ENCODE data around the gene ZNF165. TPM values are rescaled to one million over a fixed set of nuclear protein-coding genes. Genes with fewer than 3 reads are reported as not detected.
"Not testable (repeated sequence)": the region's sequence is repeated elsewhere in the genome, so short reads cannot be mapped to it uniquely, and the experiment has no call there.

Gene ZNF165
- total RNA-seq, result 1.5 TPM

- not testable (repeated sequence) for DNase-seq (ENCODE audit: low spot score)
Measured at GRCh38 chr6:28080381-28080630, at the start of gene ZNF165. ZNF165 (plus strand) TSS chr6:28080568; CDS start chr6:28085481, 4,913 bp downstream.

DNA sequence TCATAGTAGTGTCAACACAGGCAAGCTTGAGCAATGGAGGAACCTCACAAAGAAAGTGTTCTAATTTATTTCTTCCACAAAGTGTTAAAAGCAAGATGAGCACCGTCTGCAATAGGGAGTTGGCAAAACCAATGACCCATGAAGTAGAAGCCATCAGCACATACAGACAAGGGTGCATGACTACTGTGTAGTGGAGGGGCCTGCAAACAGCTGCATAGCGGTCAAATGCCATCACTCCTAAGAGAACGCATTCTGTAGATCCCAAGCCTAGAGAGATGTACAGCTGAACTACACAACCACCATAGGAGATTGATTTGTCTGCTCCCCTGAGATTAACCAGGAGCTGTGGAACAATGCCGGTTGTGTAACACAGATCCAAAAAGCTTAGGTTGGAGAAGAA lies 26.8 kb upstream of the ZNF165 start:
- DNase-seq (ENCODE audit: low spot score), result no peak

DNA sequence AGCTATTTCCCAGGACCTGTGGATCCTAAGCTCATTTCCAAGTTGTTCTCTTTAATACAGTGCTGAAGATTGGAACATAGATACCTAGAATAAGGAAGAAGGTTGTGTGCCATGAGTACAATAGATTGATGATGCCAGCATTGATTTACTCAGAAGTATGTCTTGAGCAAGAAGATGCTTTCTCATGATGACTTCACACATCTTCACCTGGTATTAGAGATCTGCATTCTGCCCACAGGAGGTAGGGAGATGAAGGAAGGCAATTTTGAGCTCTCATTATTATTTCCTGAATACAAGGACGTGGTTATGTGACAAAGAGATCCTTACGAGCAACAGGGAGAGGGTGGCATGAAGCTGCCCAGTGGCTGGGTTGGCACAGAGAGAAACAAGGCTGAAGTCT lies 20.0 kb upstream of the ZNF165 start:
- DNase-seq (ENCODE audit: low spot score), result no peak

DNA sequence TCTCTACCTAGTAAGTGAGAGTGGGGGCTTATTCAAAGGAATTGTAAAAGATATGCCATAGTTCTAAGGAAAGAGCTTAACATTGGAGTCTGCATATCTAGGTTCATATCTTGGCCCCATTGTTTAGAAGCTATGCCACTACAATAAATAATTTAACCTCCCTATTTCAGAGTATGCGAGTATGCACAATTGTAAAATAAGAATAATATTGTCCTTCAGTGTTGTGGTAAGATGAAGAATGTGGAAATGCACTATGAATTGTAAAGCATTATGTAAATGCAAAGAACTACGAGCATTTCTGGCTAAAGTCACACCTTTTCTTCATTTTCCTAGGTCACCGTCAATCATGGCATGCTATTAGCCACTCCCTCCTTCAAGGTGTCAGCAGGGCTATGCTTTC lies 16.1 kb upstream of the ZNF165 start:
- no peak for DNase-seq (ENCODE audit: low spot score)

DNA sequence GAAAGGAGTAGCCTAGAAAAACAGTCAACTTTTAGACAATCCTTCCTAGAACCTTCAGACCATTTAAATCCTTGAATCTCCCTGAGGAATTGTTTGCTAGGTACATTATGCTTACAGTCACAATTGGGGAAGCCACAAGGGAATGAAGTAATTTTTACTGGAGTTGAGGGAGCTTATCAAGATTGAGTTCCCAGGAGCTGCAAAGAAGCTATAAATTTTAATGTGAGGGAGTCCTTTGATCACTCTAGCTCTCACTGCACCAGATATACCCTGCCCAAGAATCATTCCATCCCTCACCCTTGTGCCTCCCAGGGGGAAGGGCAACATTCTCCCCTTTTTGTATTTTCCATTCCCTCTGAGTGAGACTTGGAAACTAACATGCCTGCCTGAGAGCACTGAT lies 12.3 kb upstream of the ZNF165 start:
- DNase-seq (ENCODE audit: low spot score), result no peak

GRCh38 chr6:28070968-28071367 lies 9.4 kb upstream of the ZNF165 start:
- DNase-seq (ENCODE audit: low spot score), result not testable (repeated sequence)

DNA sequence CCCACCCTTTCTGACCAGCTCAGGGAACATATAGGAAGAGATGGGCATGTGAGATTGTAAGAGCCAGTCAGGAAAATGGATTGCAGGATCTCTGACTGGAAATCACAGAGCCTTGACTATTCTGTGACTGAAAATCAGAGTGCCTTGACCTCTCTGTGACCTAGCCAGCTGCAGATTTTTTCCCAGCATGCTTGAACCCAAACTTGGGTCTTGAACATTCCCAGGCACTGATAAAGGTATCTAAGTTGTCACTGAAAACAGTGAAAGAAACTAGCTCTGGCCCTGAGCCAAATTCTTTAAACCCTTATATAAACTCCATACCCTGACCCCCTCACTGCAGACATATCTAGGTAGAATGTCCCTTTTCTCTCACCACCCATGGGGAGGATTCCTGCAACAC lies 2.3 kb upstream of the ZNF165 start:
- DNase-seq (ENCODE audit: low spot score), result no peak

- no peak for DNase-seq (ENCODE audit: low spot score)
Measured at GRCh38 chr6:28078836-28079235, 1.5 kb upstream of the ZNF165 start.

- DNase-seq (ENCODE audit: low spot score), result peak; percentile 94
Measured at GRCh38 chr6:28080631-28081485, 490 bp downstream of the ZNF165 start.

DNA sequence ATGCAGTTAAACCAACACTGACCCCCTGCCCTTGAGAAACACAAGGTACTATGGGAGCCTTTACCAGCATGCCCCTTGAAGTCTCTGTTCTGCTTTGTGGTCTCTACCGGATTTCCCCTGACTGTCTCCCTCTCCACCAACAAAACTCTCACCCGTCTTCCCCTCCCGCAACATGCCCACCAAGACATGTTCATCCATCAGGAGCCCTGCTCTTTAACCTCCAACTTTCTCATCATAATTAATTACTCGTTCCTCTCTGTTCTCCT lies 1.1 kb downstream of the ZNF165 start:
- no peak for DNase-seq (ENCODE audit: low spot score)

DNA sequence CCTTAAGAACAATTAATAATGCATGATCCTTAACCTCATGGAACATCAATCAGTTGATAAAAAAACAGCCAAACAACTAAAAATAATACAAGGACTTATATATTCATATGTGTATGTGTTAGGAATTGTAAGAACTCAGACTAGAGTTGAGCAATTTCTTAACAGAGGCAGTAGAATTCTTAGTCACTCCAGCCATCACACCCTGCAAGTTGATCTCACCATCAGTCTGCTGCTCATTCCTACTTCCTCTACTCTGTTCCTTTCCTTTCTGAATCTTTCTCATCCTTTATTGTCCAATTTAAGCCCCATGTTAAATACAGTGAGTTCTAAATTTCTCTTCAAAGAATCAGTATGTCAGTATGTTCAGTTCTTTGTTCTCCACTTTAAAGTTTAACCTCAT lies 2.6 kb downstream of the ZNF165 start:
- DNase-seq (ENCODE audit: low spot score), result no peak

GRCh38 chr6:28089054-28089453 lies 8.7 kb downstream of the ZNF165 start:
- no peak for DNase-seq (ENCODE audit: low spot score)

DNA sequence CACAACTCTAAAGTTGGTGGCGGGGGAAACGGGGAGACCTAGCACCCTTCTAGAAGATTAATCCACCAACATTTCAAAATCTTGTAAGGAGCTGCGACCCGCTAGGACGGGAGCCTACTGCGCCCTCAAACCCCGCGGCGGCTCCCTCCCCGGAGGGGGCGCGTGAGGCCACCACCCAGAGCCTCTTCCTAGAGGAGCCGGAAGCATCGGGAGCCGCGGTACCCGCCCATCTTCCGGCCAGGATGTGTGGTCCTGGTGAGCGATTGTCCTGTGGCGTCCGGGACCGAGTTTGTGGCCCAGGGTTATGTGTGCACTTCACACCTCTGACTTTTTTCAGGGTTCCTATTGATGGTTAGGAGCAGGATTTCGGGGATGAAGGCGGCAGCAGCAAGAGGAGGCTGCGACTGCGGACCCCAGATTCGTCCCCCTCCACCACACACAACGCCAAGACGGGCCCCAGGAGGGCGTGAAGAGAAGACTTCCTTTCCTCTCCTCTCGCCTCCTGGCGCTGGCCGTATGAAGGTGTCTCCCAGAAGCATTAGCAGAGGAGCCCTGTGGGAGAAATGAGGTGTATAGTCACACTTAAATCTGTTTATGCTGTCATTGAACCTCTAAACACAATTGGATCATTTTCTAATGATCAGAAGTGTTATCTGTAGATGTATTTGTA lies 10.7 kb downstream of the ZNF165 start:
- DNase-seq (ENCODE audit: low spot score), result no peak

GRCh38 chr6:28102222-28102621 lies 21.9 kb downstream of the ZNF165 start:
- DNase-seq (ENCODE audit: low spot score), result not testable (repeated sequence)

DNA sequence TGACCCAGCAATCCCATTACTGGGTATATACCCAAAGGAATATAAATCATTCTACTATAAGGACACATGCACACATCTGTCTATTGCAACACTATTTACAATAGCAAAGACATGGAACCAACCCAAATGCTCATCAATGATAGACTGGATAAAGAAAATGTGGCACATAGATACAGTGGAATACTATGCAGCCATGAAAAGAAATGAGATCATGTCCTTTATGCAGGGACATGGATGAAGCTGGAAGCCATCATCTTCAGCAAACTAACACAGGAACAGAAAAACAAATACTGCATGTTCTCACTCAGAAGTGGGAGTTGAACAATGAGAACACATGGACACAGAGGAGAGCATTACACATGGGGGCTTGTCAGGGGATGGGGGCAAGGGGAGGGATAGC lies 22.3 kb downstream of the ZNF165 start:
- DNase-seq (ENCODE audit: low spot score), result not testable (repeated sequence)

- DNase-seq (ENCODE audit: low spot score), result peak; percentile 78
Measured at GRCh38 chr6:28104392-28105244, 24.2 kb downstream of the ZNF165 start.

DNA sequence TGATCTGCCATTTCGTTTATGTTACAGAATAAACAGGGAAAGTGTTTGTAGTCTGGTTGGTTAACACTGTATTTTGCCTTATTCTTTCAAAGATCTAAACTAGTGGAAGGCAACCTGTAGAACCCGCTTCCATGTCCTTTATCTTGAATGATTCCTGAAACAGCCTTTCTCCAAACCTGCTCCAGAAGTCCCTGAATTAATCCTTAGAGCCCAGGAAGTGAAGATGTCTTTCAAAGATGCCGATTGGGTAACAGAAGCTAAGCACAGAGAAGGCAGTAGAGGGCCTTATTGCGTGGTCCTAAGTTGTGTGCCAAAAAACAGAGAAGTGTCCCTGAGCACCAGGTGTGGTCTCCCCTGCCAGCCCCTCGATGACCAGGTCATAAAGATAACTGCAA lies 24.9 kb downstream of the ZNF165 start:
- DNase-seq (ENCODE audit: low spot score), result no peak

GRCh38 chr6:28107506-28107905 lies 27.1 kb downstream of the ZNF165 start:
- no peak for DNase-seq (ENCODE audit: low spot score)

DNA sequence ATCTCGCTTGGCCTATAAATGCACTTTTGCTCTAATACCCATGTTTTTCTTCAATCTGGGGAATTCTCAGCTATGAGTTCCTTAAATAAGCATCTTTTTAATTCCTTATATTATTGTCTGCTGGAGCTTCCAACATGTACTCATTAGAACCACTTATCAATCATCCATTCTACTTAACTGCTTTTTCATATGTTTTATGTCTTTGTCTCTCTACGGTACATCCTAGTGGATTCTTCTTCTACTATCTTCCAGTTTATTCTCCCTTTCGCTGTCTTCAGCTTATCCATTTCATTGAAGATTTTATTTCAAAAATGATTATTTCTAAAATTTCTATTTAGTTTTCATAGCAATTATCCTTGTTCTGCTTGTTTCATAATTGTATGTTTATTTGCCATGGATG lies 31.6 kb downstream of the ZNF165 start:
- DNase-seq (ENCODE audit: low spot score), result no peak

GRCh38 chr6:28115799-28116198 lies 35.4 kb downstream of the ZNF165 start:
- no peak for DNase-seq (ENCODE audit: low spot score)

DNA sequence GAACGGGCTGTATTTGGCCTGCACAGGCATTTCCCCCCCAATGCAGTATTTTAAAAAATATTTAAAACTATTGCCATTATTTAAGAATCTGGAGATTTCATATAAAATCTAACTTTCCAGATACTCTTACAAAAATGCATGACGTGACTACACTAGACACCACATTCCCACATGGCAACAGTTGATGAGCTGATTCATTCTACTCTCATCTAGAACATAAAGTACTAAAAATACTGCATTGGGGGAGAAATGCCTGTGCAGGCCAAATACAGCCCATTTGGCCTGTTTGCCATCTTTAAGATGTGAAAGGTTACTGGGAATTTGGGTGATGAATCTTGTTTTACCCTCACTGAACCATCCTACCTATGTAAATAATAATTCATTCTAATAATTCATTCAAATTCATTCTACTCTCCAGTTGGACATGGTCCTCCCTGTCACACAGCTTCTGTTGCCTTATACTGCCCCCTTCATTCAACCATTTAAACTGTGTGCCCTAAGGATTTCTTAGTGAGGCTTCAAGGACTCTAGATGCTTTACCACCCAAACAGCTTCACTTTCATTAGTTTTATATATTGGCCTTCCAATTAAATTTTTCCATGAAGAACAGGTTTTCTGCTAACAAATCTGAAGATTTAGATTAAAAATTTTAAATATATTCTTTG lies 37.1 kb downstream of the ZNF165 start:
- DNase-seq (ENCODE audit: low spot score), result no peak

- DNase-seq (ENCODE audit: low spot score), result no peak
Measured at GRCh38 chr6:28118217-28118616, 37.8 kb downstream of the ZNF165 start.
